Activated T-cell treated with anti-CD3 and anti-CD28 coated beads for 4 hours (primary cell): Measurements from ENCODE around the gene NSD1.

Experiments used
- DNase-seq: peaks from one replicate; pipeline ENCODE4 v3.0.0-alpha.2; 2020

The NSD1 gene

GRCh38 chr5:177183142-177183541 lies 49.6 kb downstream of the NSD1 start:
- no peak for DNase-seq

GRCh38 chr5:177183766-177184360 lies 50.3 kb downstream of the NSD1 start:
- DNase-seq, result no peak

GRCh38 chr5:177185993-177186392 lies 52.4 kb downstream of the NSD1 start:
- DNase-seq, result no peak

- DNase-seq, result no peak
Observed at GRCh38 chr5:177186645-177187044, 53.1 kb downstream of the NSD1 start.

GRCh38 chr5:177188775-177189174 lies 55.2 kb downstream of the NSD1 start:
- no peak for DNase-seq

- DNase-seq, result no peak
Observed at GRCh38 chr5:177189416-177189815, 55.8 kb downstream of the NSD1 start.

GRCh38 chr5:177189965-177190364 lies 56.4 kb downstream of the NSD1 start:
- no peak for DNase-seq

- no peak for DNase-seq
Observed at GRCh38 chr5:177194268-177194667, 60.7 kb downstream of the NSD1 start.

GRCh38 chr5:177195307-177195952 lies 61.9 kb downstream of the NSD1 start:
- DNase-seq, result no peak

GRCh38 chr5:177198738-177199137 lies 65.2 kb downstream of the NSD1 start:
- DNase-seq, result no peak

GRCh38 chr5:177204281-177204680 lies 70.7 kb downstream of the NSD1 start:
- no peak for DNase-seq

- DNase-seq, result no peak
Observed at GRCh38 chr5:177209610-177210009, 76.0 kb downstream of the NSD1 start.

GRCh38 chr5:177212242-177212641 lies 78.7 kb downstream of the NSD1 start:
- DNase-seq, result no peak

GRCh38 chr5:177220576-177220975 lies 87.0 kb downstream of the NSD1 start:
- DNase-seq, result no peak

GRCh38 chr5:177222269-177222668 lies 88.7 kb downstream of the NSD1 start:
- DNase-seq, result no peak

GRCh38 chr5:177225798-177226197 lies 92.2 kb downstream of the NSD1 start:
- no peak for DNase-seq

GRCh38 chr5:177226860-177227259 lies 93.3 kb downstream of the NSD1 start:
- DNase-seq, result no peak

- DNase-seq, result no peak
Observed at GRCh38 chr5:177228751-177229150, 95.2 kb downstream of the NSD1 start.

GRCh38 chr5:177230660-177231059 lies 97.1 kb downstream of the NSD1 start:
- no peak for DNase-seq

- DNase-seq, result no peak
Observed at GRCh38 chr5:177231479-177232250, 98.1 kb downstream of the NSD1 start.

GRCh38 chr5:177232358-177232757 lies 98.8 kb downstream of the NSD1 start:
- no peak for DNase-seq

GRCh38 chr5:177232761-177233160 lies 99.2 kb downstream of the NSD1 start:
- no peak for DNase-seq

GRCh38 chr5:177233206-177233605 lies 99.6 kb downstream of the NSD1 start:
- no peak for DNase-seq

GRCh38 chr5:177233802-177234201 lies 100.2 kb downstream of the NSD1 start:
- no peak for DNase-seq
